Peyer's patch (tissue), 4 donors: ENCODE measurements around the gene AUTS2. TPM values are rescaled to one million over a fixed set of nuclear protein-coding genes. Genes with fewer than 3 reads are reported as not detected.

Experiments used
- DNase-seq, 3 donors: peaks; one replicate each; pipeline ENCODE4 v3.0.0-alpha.2; 2017 to 2019
- H3K27ac ChIP-seq, 4 donors: fragments of 200-600 bp; sonication (generic); one replicate each; pipeline ENCODE4 v1.5.1; 2016 to 2019
- H3K27me3 ChIP-seq, 2 donors: fragments of 200-600 bp; sonication (generic); one replicate each; pipeline ENCODE4 v1.5.1; 2019
- H3K36me3 ChIP-seq, 3 donors: fragments of 200-600 bp; sonication (generic); one replicate each; pipeline ENCODE4 v1.5.1; 2016 to 2019
- H3K4me1 ChIP-seq, 4 donors: fragments of 200-600 bp; sonication (generic); one replicate each; pipeline ENCODE4 v1.5.1; 2016 to 2019
- H3K4me3 ChIP-seq, 4 donors: fragments of 200-600 bp; sonication (generic); 1 replicate in 3 of 4; 2 replicates in 1 of 4; pipeline ENCODE4 v1.5.1; 2016 to 2019; ENCODE audit warnings: mild to moderate bottlenecking in 1 of 4
- H3K9me3 ChIP-seq, 4 donors: fragments of 200-600 bp; sonication (generic); one replicate each; pipeline ENCODE4 v1.5.1; 2016 to 2019; ENCODE audit warnings: mild to moderate bottlenecking in 1 of 4
- CTCF ChIP-seq, 6 experiments: fragments of 450-650 bp in 4 of 6; fragments of 200-600 bp in 2 of 6; sonication (generic) in 1 of 6; IDR thresholded peaks; one replicate each; pipeline ENCODE4 v1.5.1; 2017 to 2019; ENCODE audit warnings: antibody characterized with exemption in 6 of 6, mild to moderate bottlenecking in 3 of 6, moderate library complexity in 1 of 6
- POLR2A ChIP-seq, 2 donors: fragments of 450-650 bp; IDR thresholded peaks; one replicate each; pipeline ENCODE4 v1.5.1; 2017; ENCODE audit warnings: antibody characterized with exemption in 2 of 2, mild to moderate bottlenecking in 2 of 2, moderate library complexity in 2 of 2
- total RNA-seq, 4 donors: library from RNA; depleted of rRNA; stranded (reverse); fragments of >200 nt; gene quantifications; one replicate each; pipeline ENCODE4 v1.1.0, GENCODE V29; 2016

The AUTS2 gene
- total RNA-seq, 4 donors from 2014 or later = 55.9 to 90.0 (median 72.6) TPM

GRCh38 chr7:70016044-70016770 is 417.9 kb downstream of the AUTS2 start:
- no peak for TF ChIP-seq POLR2A (IDR thresholded peaks at IDR 0.05)
- TF ChIP-seq CTCF (IDR thresholded peaks at IDR 0.05) = no peak
- Histone ChIP-seq H3K4me3 (no peak overlapping the region), H3K9me3 (no peaks in the 10 kb centered on the region), H3K36me3 (no peaks in the 10 kb centered on the region), H3K27me3 (no peaks in the 10 kb centered on the region), H3K4me1 (no peaks in the 10 kb centered on the region), H3K27ac (no peak overlapping the region)
- DNase-seq = no peak

GRCh38 chr7:70017357-70017756 is 419.1 kb downstream of the AUTS2 start:
- Histone ChIP-seq H3K4me1 (no peaks in the 10 kb centered on the region), H3K9me3 (no peaks in the 10 kb centered on the region), H3K4me3 (no peak overlapping the region), H3K36me3 (no peaks in the 10 kb centered on the region), H3K27me3 (no peaks in the 10 kb centered on the region), H3K27ac (no peak overlapping the region)
- DNase-seq = no peak
- TF ChIP-seq POLR2A (IDR thresholded peaks at IDR 0.05) (no peak), CTCF (IDR thresholded peaks at IDR 0.05) (no peak)

- no peak for TF ChIP-seq POLR2A (IDR thresholded peaks at IDR 0.05)
- TF ChIP-seq CTCF (IDR thresholded peaks at IDR 0.05) = no peak
- H3K27ac ChIP-seq = no peak overlapping the region
- no peak for DNase-seq
- no peak overlapping the region for H3K4me3 ChIP-seq
- no peaks in the 10 kb centered on the region for H3K4me1 ChIP-seq
- H3K27me3 ChIP-seq = no peaks in the 10 kb centered on the region
- no peaks in the 10 kb centered on the region for H3K36me3 ChIP-seq
- H3K9me3 ChIP-seq = no peaks in the 10 kb centered on the region
Measured at GRCh38 chr7:70018700-70019099, 420.4 kb downstream of the AUTS2 start.

- no peaks in the 10 kb centered on the region for H3K36me3 ChIP-seq
- no peaks in the 10 kb centered on the region for H3K9me3 ChIP-seq
- no peak overlapping the region for H3K4me3 ChIP-seq
- no peak for DNase-seq
- no peak for TF ChIP-seq POLR2A (IDR thresholded peaks at IDR 0.05)
- no peak overlapping the region for H3K27ac ChIP-seq
- H3K27me3 ChIP-seq = no peaks in the 10 kb centered on the region
- H3K4me1 ChIP-seq = no peaks in the 10 kb centered on the region
Measured at GRCh38 chr7:70027867-70028266, 429.6 kb downstream of the AUTS2 start.

- H3K4me3 ChIP-seq = no peak overlapping the region
- no peaks in the 10 kb centered on the region for H3K9me3 ChIP-seq
- no peaks in the 10 kb centered on the region for H3K4me1 ChIP-seq
- H3K27me3 ChIP-seq = no peaks in the 10 kb centered on the region
- H3K27ac ChIP-seq = no peak overlapping the region
- no peak for TF ChIP-seq CTCF (IDR thresholded peaks at IDR 0.05)
- no peak for TF ChIP-seq POLR2A (IDR thresholded peaks at IDR 0.05)
- DNase-seq = no peak
- H3K36me3 ChIP-seq = no peaks in the 10 kb centered on the region
Measured at GRCh38 chr7:70028620-70029019, 430.3 kb downstream of the AUTS2 start.

- Histone ChIP-seq H3K27me3 (no peaks in the 10 kb centered on the region), H3K9me3 (no peaks in the 10 kb centered on the region), H3K27ac (no peak overlapping the region), H3K36me3 (no peaks in the 10 kb centered on the region), H3K4me1 (no peaks in the 10 kb centered on the region), H3K4me3 (no peak overlapping the region)
- no peak for TF ChIP-seq POLR2A (IDR thresholded peaks at IDR 0.05)
- no peak for TF ChIP-seq CTCF (IDR thresholded peaks at IDR 0.05)
- no peak for DNase-seq
Measured at GRCh38 chr7:70029993-70030392, 431.7 kb downstream of the AUTS2 start.
